NCI-H2107 treated with DMSO at 0.1 percent for 48 hours (cell line): Measurements from ENCODE around the gene NBR1.
"Not testable (repeated sequence)": the region's sequence is repeated elsewhere in the genome, so short reads cannot be mapped to it uniquely, and the experiment has no call there.

Source experiments
- DNase-seq: peaks from one replicate; lab custom pipeline; 2025; ENCODE audit not compliant: unreplicated experiment; lab: John Stamatoyannopoulos, UW

NBR1 gene

GRCh38 chr17:43155666-43156065 lies 15.3 kb upstream of the NBR1 start:
- no peak for DNase-seq

GRCh38 chr17:43159232-43159631 lies 11.8 kb upstream of the NBR1 start:
- DNase-seq = not testable (repeated sequence)

GRCh38 chr17:43159957-43160356 lies 11.1 kb upstream of the NBR1 start:
- not testable (repeated sequence) for DNase-seq

- DNase-seq = not testable (repeated sequence)
Measured at GRCh38 chr17:43165971-43166370, 5.0 kb upstream of the NBR1 start.

- no peak for DNase-seq
Measured at GRCh38 chr17:43169561-43170139, 1.4 kb upstream of the NBR1 start.

- peak; percentile 97 for DNase-seq
Measured at GRCh38 chr17:43170140-43170765, 761 bp upstream of the NBR1 start.

- DNase-seq = peak; percentile 31
Measured at GRCh38 chr17:43171586-43172487, 823 bp downstream of the NBR1 start.

- DNase-seq = no peak
Measured at GRCh38 chr17:43175213-43176118, 4.5 kb downstream of the NBR1 start.

GRCh38 chr17:43176119-43176570 lies 5.1 kb downstream of the NBR1 start:
- DNase-seq = no peak

GRCh38 chr17:43183921-43184320 lies 12.9 kb downstream of the NBR1 start:
- no peak for DNase-seq

- not testable (repeated sequence) for DNase-seq
Measured at GRCh38 chr17:43186656-43187055, 15.6 kb downstream of the NBR1 start.

GRCh38 chr17:43193251-43193650 lies 22.2 kb downstream of the NBR1 start:
- no peak for DNase-seq

- DNase-seq = no peak
Measured at GRCh38 chr17:43199633-43200032, 28.6 kb downstream of the NBR1 start.

- peak; percentile 19 for DNase-seq
Measured at GRCh38 chr17:43200127-43200526, 29.1 kb downstream of the NBR1 start.

GRCh38 chr17:43203013-43203412 lies 32.0 kb downstream of the NBR1 start:
- not testable (repeated sequence) for DNase-seq

GRCh38 chr17:43210576-43210975 lies 39.6 kb downstream of the NBR1 start:
- DNase-seq = no peak

GRCh38 chr17:43211123-43211479 lies 40.1 kb downstream of the NBR1 start:
- no peak for DNase-seq

GRCh38 chr17:43211480-43212402 lies 40.7 kb downstream of the NBR1 start, which contains the start of gene TMEM106A:
TMEM106A (plus strand) TSS chr17:43211875; CDS start chr17:43213042, 1,167 bp downstream.
- no peak for DNase-seq

- no peak for DNase-seq
Measured at GRCh38 chr17:43212641-43213490, 41.9 kb downstream of the NBR1 start.
